GM23248 (cell line): ENCODE results near the gene IL36RN. TPM values are rescaled to one million over a fixed set of nuclear protein-coding genes. Genes with fewer than 3 reads are reported as not detected.

ENCODE experiments used
- DNase-seq: peaks from one replicate; pipeline ENCODE4 v3.0.0-alpha.2; 2015
- H2AFZ ChIP-seq: fragments of 200-600 bp; sonication (generic); 2 replicates; pipeline ENCODE4 v1.6.1; 2016; ENCODE audit warnings: antibody characterized with exemption
- H3F3A ChIP-seq: fragments of 200-600 bp; sonication (generic); 2 replicates; pipeline ENCODE4 v1.6.1; 2016; ENCODE audit warnings: mild to moderate bottlenecking, antibody characterized with exemption, mixed run types; ENCODE audit not compliant: insufficient read depth
- H3K27ac ChIP-seq: fragments of 200-600 bp; sonication (generic); 2 replicates; pipeline ENCODE4 v1.5.1; 2016; ENCODE audit warnings: mild to moderate bottlenecking
- H3K27me3 ChIP-seq: fragments of 200-600 bp; sonication (generic); replicated peaks from 2 replicates; pipeline ENCODE4 v1.6.1; 2016; ENCODE audit warnings: mild to moderate bottlenecking; ENCODE audit not compliant: insufficient read depth
- H3K36me3 ChIP-seq: fragments of 200-600 bp; sonication (generic); 2 replicates; pipeline ENCODE4 v1.6.1; 2016; ENCODE audit warnings: low read depth, mild to moderate bottlenecking
- H3K4me1 ChIP-seq: fragments of 200-600 bp; sonication (generic); 2 replicates; pipeline ENCODE4 v1.6.1; 2016; ENCODE audit warnings: mild to moderate bottlenecking; ENCODE audit not compliant: insufficient read depth
- H3K4me2 ChIP-seq: fragments of 200-600 bp; sonication (generic); one replicate; pipeline ENCODE4 v1.6.1; 2016; ENCODE audit warnings: mild to moderate bottlenecking; ENCODE audit not compliant: unreplicated experiment
- H3K4me3 ChIP-seq: fragments of 200-600 bp; sonication (generic); 2 replicates; pipeline ENCODE4 v1.5.1; 2016; ENCODE audit warnings: mild to moderate bottlenecking
- H3K79me2 ChIP-seq: fragments of 200-600 bp; sonication (generic); 2 replicates; pipeline ENCODE4 v1.6.1; 2016; ENCODE audit warnings: mild to moderate bottlenecking; ENCODE audit not compliant: insufficient read depth
- H3K9ac ChIP-seq: fragments of 200-600 bp; sonication (generic); 2 replicates; pipeline ENCODE4 v1.6.1; 2016; ENCODE audit warnings: mild to moderate bottlenecking
- H3K9me2 ChIP-seq: fragments of 200-600 bp; sonication (generic); 2 replicates; pipeline ENCODE4 v1.6.1; 2016; ENCODE audit warnings: mixed run types, mild to moderate bottlenecking, moderate library complexity; ENCODE audit not compliant: insufficient read depth
- H3K9me3 ChIP-seq: fragments of 200-600 bp; sonication (generic); one replicate; pipeline ENCODE4 v1.6.1; 2017; ENCODE audit warnings: low read depth
- H4K20me1 ChIP-seq: fragments of 200-600 bp; sonication (generic); 2 replicates; pipeline ENCODE4 v1.6.0; 2016; ENCODE audit not compliant: insufficient read depth
- EZH2 ChIP-seq: fragments of 200-600 bp; sonication (generic); IDR thresholded peaks from 2 replicates; pipeline ENCODE4 v1.6.1; 2018; ENCODE audit warnings: antibody characterized with exemption, mild to moderate bottlenecking; ENCODE audit not compliant: insufficient read depth, poor library complexity, severe bottlenecking
- EZH2phosphoT487 ChIP-seq: fragments of 200-600 bp; sonication (generic); IDR thresholded peaks from 2 replicates; pipeline ENCODE4 v1.6.1; 2018; ENCODE audit warnings: antibody characterized with exemption, moderate library complexity, mild to moderate bottlenecking, low read depth; ENCODE audit not compliant: insufficient read depth
- WGBS, 2 experiments: methylation state at CpG; one replicate each; pipeline ENCODE4 v1.1.6; 2015 to 2017; ENCODE audit warnings: low lambda C conversion rate in 2 of 2, low coverage in 1 of 2; ENCODE audit errors: missing lambda C conversion rate in 2 of 2; 5-methylcytosine and 5-hydroxymethylcytosine counted together
- in situ Hi-C: fragments of 300-500 bp; cut with MboI; formaldehyde crosslinking; loops from 2 replicates; pipeline ENCODE4 v1.15.0; 2020
- polyA plus RNA-seq: library from polyadenylated mRNA; unstranded; fragments of >200 nt; fragmentation: Nextera tagmentation; extraction: Ambion mirVana; gene quantifications from 2 replicates; pipeline ENCODE4 v1.2.1, GENCODE V29; 2016
- total RNA-seq: library from RNA; depleted of rRNA; stranded (reverse); fragments of >200 nt; shearing (Covaris generic); gene quantifications from 2 replicates; pipeline ENCODE4 v1.2.3, GENCODE V29; 2014

IL36RN gene
- total and polyA plus RNA-seq, 2 experiments from 2014 or later = not detected

DNA sequence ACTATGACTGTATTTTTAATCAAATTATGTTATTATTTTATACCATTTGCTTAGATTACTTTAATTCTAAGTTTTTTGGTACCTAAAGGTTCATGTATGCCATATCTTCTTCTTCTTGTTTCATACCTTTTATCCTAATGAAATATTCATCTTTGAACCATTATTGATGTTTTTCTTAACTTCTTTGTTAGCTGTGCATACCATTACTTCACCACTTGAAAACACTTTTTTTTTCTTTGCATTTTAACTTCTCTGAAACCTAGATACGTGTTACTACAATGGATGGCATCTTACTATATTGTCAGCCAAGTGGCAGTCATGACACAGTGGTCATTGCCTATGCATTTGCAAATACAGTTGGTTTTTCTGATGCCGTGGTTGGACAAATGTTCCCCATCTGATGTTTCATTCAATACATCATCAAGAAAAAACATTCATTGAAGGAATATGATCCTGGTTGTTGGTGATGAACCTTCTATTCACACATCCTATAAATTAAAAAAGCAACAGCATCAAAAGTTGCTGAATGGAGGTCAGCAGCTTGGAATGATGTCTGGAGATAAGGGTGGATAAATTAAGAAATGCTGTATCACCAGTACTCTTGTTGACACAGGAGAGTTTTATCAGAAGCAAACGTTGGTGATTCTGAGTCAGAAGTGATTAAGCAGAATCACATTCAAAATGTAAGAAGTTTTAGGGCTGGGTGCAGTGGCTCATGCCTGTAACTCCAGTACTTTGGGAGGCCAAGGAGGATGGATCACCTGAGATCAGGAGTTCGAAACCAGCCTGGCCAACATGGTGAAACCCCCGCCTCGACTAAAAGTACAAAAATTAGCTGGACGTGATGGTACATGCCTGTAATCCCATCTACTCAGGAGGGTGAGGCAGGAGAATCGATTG, 46.3 kb upstream of the IL36RN start:
- Histone ChIP-seq H3K9me3 (no peaks in the 10 kb centered on the region), H3K4me2 (no peak overlapping the region), H4K20me1 (no peaks in the 10 kb centered on the region), H3K79me2 (no peaks in the 10 kb centered on the region), H3K4me3 (no peak overlapping the region), H3K27ac (no peak overlapping the region), H3K9ac (no peak overlapping the region), H3K36me3 (no peaks in the 10 kb centered on the region), H3K27me3 (peaks cover 8% of the 10 kb centered on the region; the same call in 1 of the 2 replicates), H2AFZ (no peak overlapping the region), H3K9me2 (no peaks in the 10 kb centered on the region), H3F3A (peaks cover 18% of the 10 kb centered on the region; the same call in 1 of the 2 replicates), H3K4me1 (peaks cover 16% of the 10 kb centered on the region; the same call in 1 of the 2 replicates)
- in situ Hi-C loops = no loop called here
- no peak for TF ChIP-seq EZH2
- TF ChIP-seq EZH2phosphoT487 = no peak
- DNase-seq = peak; percentile 48
- 36 to 46% methylated on average over 8 of the region's 8 CpGs for WGBS, 2 experiments

- Histone ChIP-seq H3K4me1 (peaks cover 16% of the 10 kb centered on the region; the same call in 1 of the 2 replicates), H3K27ac (no peak overlapping the region), H3K9me3 (no peaks in the 10 kb centered on the region), H3K9me2 (no peaks in the 10 kb centered on the region), H3K27me3 (peaks cover 11% of the 10 kb centered on the region; the same call in 1 of the 2 replicates), H3K79me2 (no peaks in the 10 kb centered on the region), H3K4me2 (no peak overlapping the region), H2AFZ (no peak overlapping the region), H3K4me3 (no peak overlapping the region), H4K20me1 (no peaks in the 10 kb centered on the region), H3F3A (peaks cover 18% of the 10 kb centered on the region; the same call in 1 of the 2 replicates), H3K9ac (no peak overlapping the region), H3K36me3 (no peaks in the 10 kb centered on the region)
- WGBS, 2 experiments = 34 to 44% methylated on average over 3 of the region's 3 CpGs
- no peak for DNase-seq
- in situ Hi-C loops = no loop called here
- no peak for TF ChIP-seq EZH2phosphoT487
- TF ChIP-seq EZH2 = no peak
Measured at GRCh38 chr2:113013336-113013661, 45.7 kb upstream of the IL36RN start.

DNA sequence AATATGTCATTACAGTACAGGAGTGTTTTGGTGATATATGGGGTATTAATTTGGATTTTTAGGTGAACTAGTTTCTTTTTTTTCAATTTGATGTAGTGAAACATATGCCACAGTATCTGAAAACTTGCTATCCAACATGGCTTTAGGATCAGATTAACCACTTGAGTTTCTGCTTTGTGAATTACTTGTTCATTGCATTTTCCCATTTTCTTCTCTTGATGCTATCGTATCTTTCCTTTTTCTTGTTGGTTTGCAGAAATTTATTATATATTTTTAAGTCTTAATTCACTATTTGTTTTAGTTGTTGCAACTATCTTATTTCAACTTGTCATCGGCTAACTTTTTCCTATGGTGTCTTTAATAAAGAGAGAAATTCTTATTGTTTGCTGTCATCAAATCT, 44.9 kb upstream of the IL36RN start:
- no peaks in the 10 kb centered on the region for H4K20me1 ChIP-seq
- peaks cover 16% of the 10 kb centered on the region; the same call in 1 of the 2 replicates for H3K4me1 ChIP-seq
- H3K27ac ChIP-seq = no peak overlapping the region
- in situ Hi-C loops = no loop called here
- H3F3A ChIP-seq = peaks cover 18% of the 10 kb centered on the region; the same call in 1 of the 2 replicates
- H3K4me2 ChIP-seq = no peak overlapping the region
- WGBS, 2 experiments = 60 to 65% methylated on average over 2 of the region's 2 CpGs
- H3K9ac ChIP-seq = no peak overlapping the region
- DNase-seq = no peak
- peaks cover 19% of the 10 kb centered on the region; the same call in 1 of the 2 replicates for H3K27me3 ChIP-seq
- H3K9me3 ChIP-seq = no peaks in the 10 kb centered on the region
- no peak overlapping the region for H3K4me3 ChIP-seq
- no peaks in the 10 kb centered on the region for H3K79me2 ChIP-seq
- H3K9me2 ChIP-seq = no peaks in the 10 kb centered on the region
- H2AFZ ChIP-seq = no peak overlapping the region
- no peak for TF ChIP-seq EZH2
- H3K36me3 ChIP-seq = no peaks in the 10 kb centered on the region

DNA sequence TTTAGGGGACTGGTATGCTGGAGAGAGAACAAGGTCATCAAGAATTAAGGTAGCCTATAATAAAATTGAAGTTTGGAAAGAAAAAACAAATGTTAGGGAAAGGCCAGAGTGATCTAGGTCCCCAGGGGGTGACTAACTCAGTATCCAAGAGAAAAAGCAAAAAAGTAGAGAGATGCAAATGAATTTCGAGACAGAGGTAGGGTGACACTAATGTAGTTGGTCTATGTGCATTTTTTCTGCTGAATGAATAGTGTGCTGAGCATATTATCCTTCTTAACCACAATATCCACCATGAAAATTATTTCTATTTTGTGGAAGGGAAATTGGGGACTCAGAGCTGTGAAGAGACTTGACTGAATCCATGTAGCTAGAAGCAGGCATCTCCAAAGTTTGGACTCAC, 44.0 kb upstream of the IL36RN start:
- DNase-seq = no peak
- peaks cover 19% of the 10 kb centered on the region; the same call in 1 of the 2 replicates for H3K27me3 ChIP-seq
- H3K9me3 ChIP-seq = no peaks in the 10 kb centered on the region
- H3K9ac ChIP-seq = no peak overlapping the region
- no peaks in the 10 kb centered on the region for H3K79me2 ChIP-seq
- H3K9me2 ChIP-seq = no peaks in the 10 kb centered on the region
- no peak overlapping the region for H3K4me2 ChIP-seq
- H3K4me1 ChIP-seq = peaks cover 13% of the 10 kb centered on the region; the same call in 1 of the 2 replicates
- no peak for TF ChIP-seq EZH2
- TF ChIP-seq EZH2phosphoT487 = no peak
- H3K36me3 ChIP-seq = no peaks in the 10 kb centered on the region
- no peak overlapping the region for H2AFZ ChIP-seq
- no peaks in the 10 kb centered on the region for H4K20me1 ChIP-seq
- peaks cover 14% of the 10 kb centered on the region; the same call in 1 of the 2 replicates for H3F3A ChIP-seq
- WGBS, 2 experiments = 15 to 19% methylated on average over 1 of the region's 1 CpG
- no peak overlapping the region for H3K27ac ChIP-seq
- H3K4me3 ChIP-seq = no peak overlapping the region
- in situ Hi-C loops = no loop called here
